OCI-LY1 (cell line): ENCODE data around the gene BACH2.

Experiments used
- H2AFZ ChIP-seq: fragments of 200-600 bp; sonication (generic), shearing (Covaris generic); 2 replicates; pipeline ENCODE4 v1.6.0; 2014; ENCODE audit warnings: antibody characterized with exemption, mild to moderate bottlenecking, low read length
- H3F3A ChIP-seq: fragments of 200-600 bp; sonication (generic), shearing (Covaris generic); 2 replicates; pipeline ENCODE4 v1.6.0; 2014; ENCODE audit warnings: mild to moderate bottlenecking, antibody characterized with exemption, low read length, moderate library complexity; ENCODE audit not compliant: insufficient read depth
- H3K27ac ChIP-seq: fragments of 200-600 bp; sonication (generic); 2 replicates; pipeline ENCODE4 v1.5.1; 2014; ENCODE audit warnings: low read length, mixed run types, mild to moderate bottlenecking, low read depth; ENCODE audit not compliant: poor library complexity, severe bottlenecking
- H3K27me3 ChIP-seq: fragments of 200-600 bp; sonication (generic); 2 replicates; pipeline ENCODE4 v1.6.0; 2014; ENCODE audit warnings: antibody characterized with exemption, mild to moderate bottlenecking, low read length, moderate library complexity; ENCODE audit not compliant: insufficient read depth
- H3K36me3 ChIP-seq: fragments of 200-600 bp; sonication (generic); 2 replicates; pipeline ENCODE4 v1.6.1; 2014; ENCODE audit warnings: mild to moderate bottlenecking, antibody characterized with exemption, low read length, moderate library complexity, mixed read lengths; ENCODE audit not compliant: insufficient read depth
- H3K4me1 ChIP-seq: fragments of 200-600 bp; sonication (generic); 2 replicates; pipeline ENCODE4 v1.5.1; 2014; ENCODE audit warnings: mild to moderate bottlenecking, low read length, moderate library complexity; ENCODE audit not compliant: insufficient read depth, severe bottlenecking
- H3K4me2 ChIP-seq: fragments of 200-600 bp; sonication (generic), shearing (Covaris generic); 2 replicates; pipeline ENCODE4 v1.6.1; 2014; ENCODE audit warnings: low read length
- H3K4me3 ChIP-seq: fragments of 200-600 bp; sonication (generic); 2 replicates; pipeline ENCODE4 v1.5.1; 2014; ENCODE audit warnings: low read length, low read depth, mild to moderate bottlenecking, mixed read lengths; ENCODE audit not compliant: poor library complexity, severe bottlenecking
- H3K79me2 ChIP-seq: fragments of 200-600 bp; shearing (Covaris generic); 2 replicates; pipeline ENCODE4 v1.6.1; 2016; ENCODE audit warnings: mixed run types, low read length, mixed read lengths; ENCODE audit not compliant: insufficient read depth
- H3K9ac ChIP-seq: fragments of 200-600 bp; sonication (generic), shearing (Covaris generic); 2 replicates; pipeline ENCODE4 v1.6.1; 2014; ENCODE audit warnings: mild to moderate bottlenecking, low read length, mixed read lengths
- H3K9me2 ChIP-seq: fragments of 200-600 bp; sonication (generic), shearing (Covaris generic); 2 replicates; pipeline ENCODE4 v1.6.1; 2014; ENCODE audit warnings: low read depth, mild to moderate bottlenecking, low read length, mixed read lengths
- H3K9me3 ChIP-seq: fragments of 200-600 bp; shearing (Covaris generic); 2 replicates; pipeline ENCODE4 v1.6.1; 2014; ENCODE audit warnings: low read length, mixed read lengths
- H4K20me1 ChIP-seq: fragments of 200-600 bp; sonication (generic), shearing (Covaris generic); 2 replicates; pipeline ENCODE4 v1.6.0; 2016; ENCODE audit warnings: mild to moderate bottlenecking, low read length; ENCODE audit not compliant: insufficient read depth
- EZH2 ChIP-seq: fragments of 200-600 bp; sonication (generic), shearing (Covaris generic); IDR thresholded peaks from 2 replicates; pipeline ENCODE4 v1.8.0; 2017; ENCODE audit warnings: borderline replicate concordance, mixed run types, mild to moderate bottlenecking, antibody characterized with exemption, low read length, moderate library complexity, mixed read lengths
- TF ChIP-seq, protein P1 (sequence below): fragments of 200-600 bp; sonication (generic), shearing (Covaris generic); IDR thresholded peaks from 2 replicates; pipeline ENCODE4 v1.5.1; 2017; ENCODE audit warnings: mild to moderate bottlenecking, antibody characterized with exemption, low read length, moderate library complexity, mixed read lengths

BACH2 gene

DNA sequence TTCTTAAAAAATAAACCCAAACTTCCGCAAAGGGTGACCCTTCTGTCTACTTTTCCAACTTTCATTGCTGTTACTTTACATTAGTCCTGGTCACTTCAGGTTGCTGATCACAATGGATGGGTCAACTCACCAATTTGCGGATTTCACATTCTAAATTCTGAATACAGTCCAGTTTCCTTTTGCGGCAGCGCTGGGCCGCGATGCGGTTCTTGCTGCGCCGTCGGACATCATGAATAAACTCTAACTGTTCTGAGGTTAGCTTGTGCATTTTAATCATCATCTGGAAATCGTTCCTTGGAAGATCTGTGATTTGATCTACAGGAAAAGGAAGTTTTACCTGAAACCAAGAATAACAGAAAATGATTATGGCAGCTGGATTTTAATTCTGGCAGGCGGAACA is 358.6 kb downstream of the BACH2 start:
- no peaks in the 10 kb centered on the region for H3K79me2 ChIP-seq
- H3K9me3 ChIP-seq, result no peaks in the 10 kb centered on the region
- TF ChIP-seq EZH2, result no peak
- TF ChIP-seq, protein P1, sequence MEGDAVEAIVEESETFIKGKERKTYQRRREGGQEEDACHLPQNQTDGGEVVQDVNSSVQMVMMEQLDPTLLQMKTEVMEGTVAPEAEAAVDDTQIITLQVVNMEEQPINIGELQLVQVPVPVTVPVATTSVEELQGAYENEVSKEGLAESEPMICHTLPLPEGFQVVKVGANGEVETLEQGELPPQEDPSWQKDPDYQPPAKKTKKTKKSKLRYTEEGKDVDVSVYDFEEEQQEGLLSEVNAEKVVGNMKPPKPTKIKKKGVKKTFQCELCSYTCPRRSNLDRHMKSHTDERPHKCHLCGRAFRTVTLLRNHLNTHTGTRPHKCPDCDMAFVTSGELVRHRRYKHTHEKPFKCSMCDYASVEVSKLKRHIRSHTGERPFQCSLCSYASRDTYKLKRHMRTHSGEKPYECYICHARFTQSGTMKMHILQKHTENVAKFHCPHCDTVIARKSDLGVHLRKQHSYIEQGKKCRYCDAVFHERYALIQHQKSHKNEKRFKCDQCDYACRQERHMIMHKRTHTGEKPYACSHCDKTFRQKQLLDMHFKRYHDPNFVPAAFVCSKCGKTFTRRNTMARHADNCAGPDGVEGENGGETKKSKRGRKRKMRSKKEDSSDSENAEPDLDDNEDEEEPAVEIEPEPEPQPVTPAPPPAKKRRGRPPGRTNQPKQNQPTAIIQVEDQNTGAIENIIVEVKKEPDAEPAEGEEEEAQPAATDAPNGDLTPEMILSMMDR, result no peak
- no peak overlapping the region for H3K9ac ChIP-seq
- no peak overlapping the region for H2AFZ ChIP-seq
- no peak overlapping the region for H3K27ac ChIP-seq
- no peaks in the 10 kb centered on the region for H4K20me1 ChIP-seq
- H3K4me2 ChIP-seq, result no peak overlapping the region
- H3K4me1 ChIP-seq, result no peaks in the 10 kb centered on the region
- H3F3A ChIP-seq, result no peaks in the 10 kb centered on the region
- H3K36me3 ChIP-seq, result peaks cover 96% of the 10 kb centered on the region
- H3K9me2 ChIP-seq, result no peaks in the 10 kb centered on the region
- H3K27me3 ChIP-seq, result no peaks in the 10 kb centered on the region
- H3K4me3 ChIP-seq, result no peak overlapping the region

DNA sequence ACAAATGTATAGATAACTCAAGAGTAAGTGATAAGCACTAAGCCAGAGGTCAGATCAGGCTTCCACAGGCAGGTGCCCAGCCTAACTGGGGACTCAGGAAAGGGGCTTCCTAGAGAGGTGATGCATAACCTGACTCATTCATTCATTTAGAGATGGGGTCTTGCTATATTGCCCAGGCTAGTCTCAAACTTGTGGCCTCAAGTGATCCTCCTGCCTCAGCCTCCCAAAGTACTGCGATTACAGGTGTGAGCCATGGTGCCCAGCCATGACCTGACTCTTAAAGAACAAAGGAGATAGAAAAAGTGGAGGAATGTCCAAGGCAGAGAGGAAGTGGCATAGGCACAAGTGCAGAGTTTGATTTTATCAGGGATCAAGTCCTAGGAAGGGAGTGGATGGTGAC is 360.5 kb downstream of the BACH2 start:
- TF ChIP-seq, protein P1, result no peak
- no peak for TF ChIP-seq EZH2
- Histone ChIP-seq H3K36me3 (peaks cover 95% of the 10 kb centered on the region), H2AFZ (no peak overlapping the region), H3K4me3 (no peak overlapping the region), H3K9me3 (no peaks in the 10 kb centered on the region), H4K20me1 (no peaks in the 10 kb centered on the region), H3K27me3 (no peaks in the 10 kb centered on the region), H3F3A (no peaks in the 10 kb centered on the region), H3K27ac (no peak overlapping the region), H3K9ac (no peak overlapping the region), H3K79me2 (no peaks in the 10 kb centered on the region), H3K4me2 (no peak overlapping the region), H3K9me2 (no peaks in the 10 kb centered on the region), H3K4me1 (no peaks in the 10 kb centered on the region)

DNA sequence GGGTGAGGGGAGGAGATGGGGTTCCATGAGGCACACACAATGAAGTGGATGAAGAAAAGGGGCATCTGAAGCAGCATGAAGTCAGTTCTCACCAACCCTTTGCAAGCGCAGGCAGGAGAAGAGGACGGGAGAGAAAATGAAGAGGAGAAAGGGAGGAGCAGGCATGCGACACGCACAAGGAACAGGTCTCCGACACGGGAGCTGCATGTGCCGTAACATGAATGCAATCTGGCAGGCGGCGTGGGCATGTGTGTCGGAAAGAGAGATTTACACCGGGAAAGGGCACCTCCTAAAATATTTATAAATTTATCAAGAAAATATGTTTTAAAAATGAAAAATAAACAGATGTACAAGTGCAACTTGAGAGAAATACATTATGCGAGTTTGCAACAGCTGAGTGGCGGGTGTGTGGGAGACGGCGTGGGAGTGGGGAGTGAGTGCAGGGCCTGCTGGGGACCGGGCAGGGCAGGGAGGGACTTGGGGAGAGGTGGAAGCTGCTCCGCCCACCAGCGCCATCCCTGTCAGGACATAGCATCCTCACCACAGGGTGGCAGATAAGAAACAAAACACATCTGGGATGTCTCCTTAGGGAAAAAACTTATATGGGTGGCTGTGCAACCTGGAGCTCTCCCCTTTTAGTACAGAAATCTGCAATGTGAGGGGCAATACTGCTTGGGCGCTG is 361.8 kb downstream of the BACH2 start:
- Histone ChIP-seq H3K9me3 (no peaks in the 10 kb centered on the region), H3K79me2 (no peaks in the 10 kb centered on the region), H3F3A (0 out of 2 replicates have a peak, but pooled peaks cover 4% of the 10 kb centered on the region), H3K9me2 (no peaks in the 10 kb centered on the region), H3K27ac (no peak overlapping the region), H3K36me3 (peaks cover 94% of the 10 kb centered on the region), H2AFZ (no peak overlapping the region), H3K27me3 (no peaks in the 10 kb centered on the region), H3K4me1 (no peaks in the 10 kb centered on the region), H4K20me1 (no peaks in the 10 kb centered on the region), H3K4me3 (no peak overlapping the region), H3K4me2 (no peak overlapping the region), H3K9ac (no peak overlapping the region)
- TF ChIP-seq, protein P1, result no peak
- no peak for TF ChIP-seq EZH2
